Stimulated activated CD4-positive, alpha-beta T cell treated with anti-CD3 and anti-CD28 coated beads, Interleukin-4, amount 100 ng/mL, for 1 hour (primary cell): ENCODE data around the gene LAMA4.
"Not testable (repeated sequence)": the region's sequence is repeated elsewhere in the genome, so short reads cannot be mapped to it uniquely, and the experiment has no call there.

Experiments used
- DNase-seq: peaks from one replicate; pipeline ENCODE4 v3.0.0-alpha.2; 2020

The LAMA4 gene

DNA sequence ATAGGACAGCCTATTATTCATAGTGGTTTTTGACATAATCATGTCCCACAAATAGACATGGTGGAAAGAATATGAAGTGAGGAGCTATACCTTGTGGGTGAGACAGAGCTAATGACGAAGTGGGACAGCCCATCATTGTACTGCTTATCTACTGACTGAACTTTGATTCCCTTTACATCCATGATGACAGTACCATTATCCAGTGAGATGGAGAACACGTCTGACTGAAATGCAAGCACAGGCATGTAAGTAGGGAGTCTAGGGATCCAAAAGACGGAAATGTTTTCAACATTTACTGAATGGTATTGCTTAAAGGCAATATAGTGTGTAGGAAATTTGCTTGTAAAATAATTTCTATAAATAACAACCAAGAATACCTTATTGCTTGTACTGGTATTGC, 123.5 kb downstream of the LAMA4 start:
- DNase-seq, result no peak

DNA sequence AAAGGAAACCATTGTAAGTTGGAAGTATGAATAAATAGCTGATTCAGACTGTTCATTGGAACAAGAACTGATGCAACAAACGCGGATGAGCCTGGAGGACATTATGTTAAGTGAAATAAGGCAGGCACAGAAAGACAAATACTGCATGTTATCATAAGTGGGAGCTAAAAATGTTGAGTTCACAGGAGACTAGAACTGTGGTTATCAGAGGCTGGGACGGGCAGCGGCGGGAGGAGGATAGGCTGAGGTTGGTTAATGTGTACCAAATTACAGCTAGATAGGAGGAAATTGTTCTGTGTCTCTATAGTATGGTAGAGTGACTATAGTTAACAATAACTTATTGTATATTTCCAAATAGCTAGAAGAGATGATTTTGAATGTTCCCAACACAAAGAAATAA, 126.2 kb downstream of the LAMA4 start:
- DNase-seq, result no peak

DNA sequence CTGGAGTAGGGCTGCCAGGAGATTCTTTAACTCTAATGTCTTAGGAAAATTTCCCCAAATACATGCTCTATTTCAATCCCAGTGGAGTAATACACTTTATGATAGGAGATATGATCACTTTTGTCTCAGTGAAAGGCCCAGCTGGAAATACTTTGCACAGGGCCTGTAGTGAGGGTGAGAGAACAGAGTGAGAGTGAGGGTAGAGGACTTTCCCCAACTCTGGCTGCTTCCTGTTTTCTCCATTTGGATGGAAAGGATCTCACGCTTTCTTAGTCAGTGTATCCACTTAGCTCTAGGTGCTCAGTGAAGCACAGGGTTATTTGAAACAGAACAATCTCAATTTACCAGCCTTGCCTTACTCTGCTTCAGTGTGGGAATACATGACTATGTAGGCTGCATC, 130.4 kb downstream of the LAMA4 start:
- DNase-seq, result no peak

DNA sequence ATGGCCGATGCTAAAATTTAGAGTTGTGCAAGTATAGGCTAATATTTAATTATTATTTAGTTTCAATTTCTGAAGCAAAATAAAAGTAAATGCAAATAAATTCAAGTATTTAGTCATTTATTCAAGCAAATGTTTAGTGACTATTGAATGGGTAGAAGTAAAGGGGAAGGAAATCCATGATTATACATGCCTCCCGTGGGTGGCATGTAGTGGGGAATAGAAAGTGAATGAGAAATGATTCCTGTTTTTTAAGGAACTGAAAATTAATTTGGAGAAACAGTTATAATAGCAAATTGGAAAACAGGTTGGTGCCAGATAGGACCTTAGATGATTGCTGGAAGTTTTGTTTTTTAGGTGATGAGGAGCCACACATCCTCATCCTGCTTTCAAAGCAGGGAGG, 131.6 kb downstream of the LAMA4 start:
- DNase-seq, result no peak

DNA sequence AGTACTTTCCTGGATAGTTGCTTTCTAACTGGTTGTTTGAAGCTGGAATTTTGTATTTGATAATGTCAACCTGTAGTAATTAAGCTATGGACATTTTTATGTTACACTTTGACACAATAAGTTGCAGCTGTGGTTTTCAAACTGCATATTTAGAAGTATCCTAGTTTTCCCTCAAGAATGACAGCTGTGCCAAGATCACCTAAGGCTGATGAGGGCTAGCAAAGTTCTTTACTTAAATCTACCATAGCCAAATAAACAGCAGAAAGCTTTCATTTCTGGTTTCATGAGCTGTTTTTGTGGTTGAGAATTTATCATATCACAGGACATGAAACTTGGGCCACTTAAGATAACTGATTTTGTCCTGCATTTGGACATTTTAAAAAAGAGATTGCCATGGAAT, 136.3 kb downstream of the LAMA4 start:
- no peak for DNase-seq

DNA sequence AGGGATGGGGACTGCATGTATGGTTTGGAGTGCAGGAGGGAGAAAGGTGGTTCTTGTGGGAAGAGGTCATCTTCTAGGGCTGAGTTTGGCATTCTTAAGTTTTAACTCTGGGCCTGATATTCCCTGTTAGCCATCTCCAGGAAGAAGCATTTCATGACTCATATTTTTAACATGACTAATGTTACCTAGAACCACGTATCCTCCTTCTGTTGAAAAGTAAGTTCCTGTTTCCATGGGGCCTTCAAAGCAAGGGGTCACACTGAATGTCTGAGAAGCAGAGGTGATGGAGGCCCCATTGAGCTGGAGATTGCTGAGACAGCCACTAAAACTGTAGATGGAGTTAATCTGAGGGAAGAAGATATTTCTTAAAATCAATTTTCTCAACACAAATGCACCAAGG, 136.8 kb downstream of the LAMA4 start:
- DNase-seq, result no peak

DNA sequence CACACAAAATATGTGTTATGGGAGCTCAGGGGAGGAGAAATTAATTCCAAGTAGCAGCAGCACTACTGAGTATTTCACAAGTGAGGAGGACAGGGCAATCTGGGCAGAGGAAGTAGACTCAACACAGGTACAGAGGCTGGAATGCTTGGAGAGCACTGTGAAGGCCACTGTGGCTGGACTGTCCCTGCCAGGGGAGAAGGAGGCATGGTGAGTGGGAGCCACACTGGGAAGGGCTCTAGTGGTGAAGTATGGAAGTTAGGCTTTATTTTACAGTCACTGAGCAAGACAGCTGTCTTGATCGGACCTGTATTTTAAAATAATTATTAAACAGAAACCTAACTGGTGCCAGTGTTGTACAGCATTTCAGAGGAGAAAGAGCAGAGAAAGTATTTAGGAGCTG, 138.1 kb downstream of the LAMA4 start:
- no peak for DNase-seq

DNA sequence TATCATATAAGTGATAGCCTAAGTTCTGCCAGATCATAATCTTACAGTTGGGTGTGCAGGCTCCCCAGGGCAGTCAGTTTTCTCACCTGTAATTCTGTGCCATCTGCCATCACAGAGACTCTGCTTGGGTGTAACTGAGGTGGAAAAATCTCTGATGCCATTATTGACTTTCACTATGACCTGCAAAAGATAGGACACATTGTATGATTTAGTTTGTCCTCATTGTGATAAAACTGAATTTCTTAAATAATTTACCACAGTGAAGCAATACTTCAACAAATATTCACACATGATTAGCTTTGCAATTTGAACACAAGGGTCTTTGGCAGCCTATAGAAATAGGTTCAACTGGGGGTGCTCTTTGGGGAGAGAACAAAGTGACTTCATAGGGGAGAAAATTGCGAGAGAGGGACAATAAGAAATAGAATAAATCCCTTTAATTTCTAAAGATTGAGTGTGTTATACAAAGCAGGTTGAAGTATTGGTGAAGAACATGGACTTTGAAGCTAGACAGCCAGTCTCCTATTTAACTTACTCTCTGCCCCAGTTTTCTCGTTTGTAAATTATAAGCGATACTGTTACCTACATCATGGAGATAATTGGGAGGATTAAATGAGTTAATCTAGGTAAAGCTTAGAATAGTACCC, 139.7 kb downstream of the LAMA4 start:
- DNase-seq, result no peak

DNA sequence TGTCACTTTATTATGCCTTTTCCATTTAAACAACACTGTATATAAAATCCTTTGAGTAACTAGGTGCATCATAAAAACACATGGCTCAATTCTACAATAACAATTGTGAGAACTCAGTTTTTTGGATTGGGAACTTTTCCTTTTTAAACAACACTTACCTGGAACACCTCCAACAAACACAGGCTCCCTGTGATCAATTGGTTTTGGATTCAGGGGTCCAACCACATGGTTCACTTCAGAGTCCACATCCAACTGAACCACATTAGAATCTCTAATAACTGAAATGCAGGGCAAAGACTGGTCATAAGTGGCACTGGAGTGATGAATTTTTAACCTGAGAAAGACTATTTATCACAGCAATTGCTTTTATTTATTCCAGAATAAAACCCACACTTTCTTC, 140.4 kb downstream of the LAMA4 start:
- no peak for DNase-seq

DNA sequence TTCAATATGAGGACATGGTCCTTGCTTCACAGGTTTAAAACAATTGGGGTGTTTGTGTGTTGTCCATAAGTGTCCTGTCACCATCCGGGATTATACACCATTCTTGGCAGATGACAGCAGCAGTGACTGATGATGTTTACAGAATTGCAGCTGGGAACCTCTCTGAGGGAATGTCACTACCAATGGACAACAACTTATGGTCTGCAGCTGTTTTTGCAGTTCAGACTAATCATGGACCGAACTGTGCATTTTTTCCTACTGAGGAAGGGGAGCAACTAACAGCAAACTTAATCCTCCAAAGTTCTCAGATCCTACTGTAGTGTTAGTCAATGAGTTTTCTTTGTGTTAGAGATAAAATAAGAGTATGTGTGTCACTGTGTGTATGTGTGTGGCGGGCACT, 140.9 kb downstream of the LAMA4 start:
- no peak for DNase-seq

DNA sequence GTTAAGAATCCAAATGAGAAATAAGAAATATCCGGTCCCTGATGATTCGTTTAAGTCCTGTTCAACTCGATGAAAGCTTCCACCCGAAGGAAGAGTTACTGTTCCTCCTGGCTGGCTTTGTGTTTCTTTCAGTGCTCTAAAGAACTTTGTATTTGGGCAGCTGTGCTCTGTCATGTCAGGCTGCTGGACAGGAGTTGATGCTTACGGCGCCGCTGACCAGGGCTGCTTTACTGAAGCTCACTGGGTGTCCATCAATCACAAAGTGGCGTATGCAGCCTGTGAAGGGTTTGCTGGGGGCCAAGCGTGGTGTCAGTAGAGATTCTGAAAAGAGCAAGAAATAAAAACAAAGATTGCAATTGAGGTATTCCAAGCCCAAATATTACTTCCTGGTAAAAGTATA, 145.1 kb downstream of the LAMA4 start:
- DNase-seq, result no peak

DNA sequence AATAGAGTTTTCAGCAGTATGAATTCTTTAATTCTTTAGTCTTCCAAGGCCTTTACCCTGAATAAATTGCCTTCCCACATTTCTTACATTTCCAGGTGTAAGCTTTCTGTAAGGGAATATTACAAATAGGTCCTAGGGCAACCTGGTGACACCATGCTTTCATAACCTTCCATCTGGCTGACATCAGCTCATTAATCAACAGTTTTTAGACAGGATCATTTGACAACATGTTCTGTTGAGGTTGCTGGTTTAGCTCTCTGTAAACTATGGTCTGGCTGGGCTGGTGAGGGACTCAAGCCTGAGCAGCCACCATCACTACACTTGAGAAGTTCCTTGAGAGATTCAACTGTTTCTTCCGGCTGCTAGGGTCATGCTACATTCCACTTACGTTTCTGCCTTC, 147.8 kb downstream of the LAMA4 start:
- DNase-seq, result no peak

DNA sequence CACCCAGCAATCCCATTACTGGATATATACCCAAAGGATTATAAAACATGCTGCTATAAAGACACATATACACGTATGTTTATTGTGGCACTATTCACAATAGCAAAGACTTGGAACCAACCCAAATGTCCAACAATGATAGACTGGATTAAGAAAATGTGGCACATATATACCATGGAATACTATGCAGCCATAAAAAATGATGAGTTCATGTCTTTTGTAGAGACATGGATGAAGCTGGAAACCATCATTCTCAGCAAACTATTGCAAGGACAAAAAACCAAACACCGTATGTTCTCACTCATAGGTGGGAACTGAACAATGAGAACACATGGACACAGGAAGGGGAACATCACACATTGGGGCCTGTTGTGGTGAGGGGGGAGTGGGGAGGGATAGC, 148.3 kb downstream of the LAMA4 start:
- not testable (repeated sequence) for DNase-seq

DNA sequence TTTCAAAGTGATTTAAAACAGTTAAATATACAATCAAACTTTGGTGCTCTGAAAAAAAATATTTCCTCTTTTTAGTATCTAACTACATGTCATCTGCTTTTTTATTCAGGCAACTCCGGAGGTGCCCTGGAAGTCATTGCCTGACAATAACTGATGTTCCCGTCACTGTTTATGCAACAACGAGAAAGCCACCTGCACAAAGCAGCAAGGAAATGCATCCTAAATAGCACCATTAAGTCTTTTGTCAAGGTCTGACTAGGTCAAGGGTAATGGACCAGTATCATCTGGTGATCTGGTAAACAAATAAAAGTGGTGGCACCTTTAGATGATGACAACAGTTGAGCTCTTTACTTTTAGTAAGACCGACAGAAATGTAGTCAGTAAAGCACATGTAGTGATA, 153.8 kb downstream of the LAMA4 start:
- no peak for DNase-seq

DNA sequence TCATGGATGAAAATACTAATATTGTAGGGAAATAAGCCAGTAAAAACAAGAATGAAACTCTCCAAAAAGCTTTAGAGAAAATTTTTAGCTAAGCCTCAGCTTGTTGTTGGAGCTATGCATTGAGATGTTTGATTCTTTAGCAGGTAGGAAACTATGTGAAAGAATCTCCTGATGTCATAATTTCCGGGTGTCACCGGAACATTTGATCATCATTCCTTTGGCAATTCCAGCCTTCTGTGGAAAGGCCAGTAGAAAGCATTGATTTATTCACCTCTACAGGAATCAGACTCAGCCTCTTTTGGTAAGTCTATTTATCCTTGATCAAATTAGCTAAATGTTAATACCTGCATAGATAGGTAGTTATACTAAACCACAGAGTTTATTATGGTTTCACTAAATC, 157.5 kb downstream of the LAMA4 start:
- DNase-seq, result no peak

DNA sequence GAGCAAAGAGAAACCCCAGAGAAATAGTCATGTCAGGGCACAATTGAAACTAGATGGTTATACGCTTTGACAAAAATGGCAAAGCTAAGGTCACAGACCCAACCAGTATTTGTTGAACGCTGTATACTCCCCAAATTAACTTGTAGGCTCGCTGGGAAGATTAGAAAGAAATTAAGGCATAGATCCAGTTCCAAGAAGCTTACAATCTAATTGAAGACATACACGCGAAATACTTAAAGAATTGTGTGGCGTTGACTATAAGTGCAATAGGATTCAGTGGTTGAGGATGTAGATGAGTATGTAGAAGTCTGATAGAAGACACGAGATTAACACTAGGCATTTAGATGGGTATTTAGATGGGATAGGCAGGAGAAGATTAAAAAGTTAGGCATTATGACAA, 166.5 kb downstream of the LAMA4 start:
- DNase-seq, result no peak

DNA sequence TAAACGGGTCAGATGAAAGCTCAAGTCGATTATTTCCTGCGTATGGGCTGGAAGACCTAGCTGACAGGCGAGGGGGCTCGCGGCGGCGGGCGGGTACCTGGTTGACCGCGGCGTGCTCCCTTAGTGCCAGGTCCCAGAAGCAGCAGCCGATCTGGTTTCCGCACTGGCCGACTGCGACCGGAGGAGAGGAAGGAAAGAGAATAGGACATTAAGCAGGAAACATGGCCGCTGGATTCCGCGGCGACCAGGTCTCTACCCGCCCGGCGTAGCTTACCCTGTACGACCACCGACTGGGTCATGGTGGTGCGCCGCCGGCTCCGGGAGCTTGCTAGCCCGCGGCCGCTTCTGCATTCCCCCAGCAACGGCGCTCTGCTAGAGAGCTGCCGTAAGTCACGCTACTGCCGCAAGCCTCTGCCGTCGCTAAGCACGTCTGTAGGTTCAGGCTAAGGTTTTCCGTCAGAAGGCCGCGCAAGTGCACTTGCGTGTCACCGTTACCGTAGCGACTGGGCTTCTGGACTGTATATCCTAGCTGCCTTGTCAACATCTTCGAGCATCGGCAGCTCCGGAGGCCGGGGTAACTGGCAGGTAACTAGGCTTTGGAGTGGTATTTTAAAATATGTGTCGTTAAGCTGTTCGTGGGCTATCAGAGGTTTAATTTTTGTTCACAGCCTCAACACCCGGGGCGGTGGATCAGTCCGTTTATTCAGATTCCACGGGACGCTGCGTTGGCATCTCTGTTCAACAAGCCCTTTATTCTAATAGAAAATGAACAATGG, 167.0 kb downstream of the LAMA4 start, which contains the start of the genes FAM229B and TUBE1:
Gene FAM229B, plus strand, starts transcription at position 456 of the 776 bp plus-strand sequence. CDS start 11,693 bp downstream, outside the sequence.
Gene TUBE1, minus strand, starts transcription at position 347 of the 776 bp plus-strand sequence. Its CDS starts 48 bp downstream, at position 299.
- DNase-seq, result peak; percentile 87

DNA sequence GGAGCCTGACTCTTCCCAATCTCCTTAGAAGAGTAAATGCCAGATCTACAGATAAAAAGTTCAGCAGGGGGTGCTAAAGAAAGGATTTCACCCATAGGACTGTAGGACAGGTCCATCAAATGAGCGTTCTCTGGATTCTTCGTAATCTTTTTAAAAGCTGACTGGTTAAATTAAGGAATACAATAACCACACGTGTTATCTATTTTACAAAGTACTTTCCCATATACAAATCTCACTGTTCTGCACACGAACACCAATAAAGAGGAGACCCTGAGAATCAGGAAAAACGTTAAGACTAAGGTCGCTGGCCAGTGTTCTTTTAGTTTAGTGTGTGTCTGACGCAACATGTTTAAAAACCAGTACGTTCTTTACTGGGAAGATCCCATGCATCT, 167.6 kb downstream of the LAMA4 start:
- DNase-seq, result no peak

DNA sequence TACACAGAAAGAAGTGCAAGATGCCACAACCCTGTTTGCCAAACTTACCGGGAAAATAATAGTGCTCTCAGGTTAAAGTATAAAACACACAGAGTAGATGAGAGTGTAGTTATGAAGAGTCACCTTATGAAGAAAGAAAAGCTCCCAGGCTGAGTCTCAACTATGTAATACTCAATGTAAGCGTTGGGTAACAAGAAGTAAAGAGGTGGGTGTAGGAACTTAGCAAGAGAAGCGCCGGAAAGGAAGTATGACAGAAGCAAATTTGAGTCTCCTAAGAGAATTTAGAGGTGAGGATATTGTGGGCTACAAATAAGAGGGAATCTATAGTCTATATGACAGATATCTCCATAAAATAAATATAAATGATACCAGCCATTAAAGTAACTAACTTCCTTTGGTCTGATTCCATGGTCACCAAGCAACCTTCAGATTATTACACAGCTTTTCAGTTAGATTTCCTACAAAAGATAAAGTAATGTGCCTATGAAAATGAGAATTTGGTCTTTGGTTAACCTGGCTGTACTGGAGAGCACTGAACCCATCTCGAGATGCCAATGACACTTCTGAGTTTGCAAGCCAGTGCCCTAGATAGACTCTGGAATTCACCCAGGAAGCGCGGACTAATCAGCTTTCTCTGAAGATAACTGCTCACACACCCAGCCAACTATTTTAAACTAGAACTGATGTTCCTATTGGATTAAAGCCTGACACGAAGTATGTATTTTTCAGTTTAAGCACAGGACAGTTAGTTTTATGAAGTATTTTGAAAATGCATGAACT, 168.9 kb downstream of the LAMA4 start:
- no peak for DNase-seq

DNA sequence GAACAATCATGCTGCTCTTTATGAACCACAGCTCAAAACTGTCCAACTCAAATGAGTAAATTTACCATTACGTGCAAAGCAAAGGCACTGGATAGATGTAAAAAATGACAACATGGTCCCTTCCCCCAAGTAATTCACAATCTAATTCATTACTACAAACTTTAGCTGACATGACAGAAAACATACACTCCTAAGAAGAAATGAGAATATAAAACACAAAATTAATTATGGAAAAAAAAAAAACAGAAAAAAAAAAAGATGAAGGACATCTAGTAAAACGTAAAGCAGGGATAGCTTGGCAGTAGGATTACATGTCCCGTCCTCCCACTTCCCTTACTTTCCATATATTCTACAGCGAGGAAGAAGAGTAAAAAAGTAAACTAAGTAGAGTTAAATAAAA, 172.8 kb downstream of the LAMA4 start:
- DNase-seq, result no peak

DNA sequence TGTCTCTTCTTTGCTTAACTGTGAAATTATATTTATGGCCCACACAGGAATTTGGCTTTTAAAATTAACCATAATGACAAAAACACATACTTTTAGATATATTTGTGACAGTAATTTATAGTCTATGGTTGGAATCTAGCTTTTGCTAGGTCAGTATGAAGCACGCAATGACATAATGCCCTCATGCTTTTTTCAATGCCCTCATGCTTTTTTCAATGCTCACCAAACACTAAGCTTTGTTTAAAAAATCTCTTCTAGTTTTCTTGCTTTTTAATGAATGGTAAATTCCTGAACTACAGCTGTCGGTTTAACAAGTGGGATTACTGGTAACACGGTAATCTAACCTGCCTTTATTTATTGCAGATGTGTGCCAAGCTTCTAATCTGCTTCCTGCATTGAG, 187.8 kb downstream of the LAMA4 start:
- no peak for DNase-seq

DNA sequence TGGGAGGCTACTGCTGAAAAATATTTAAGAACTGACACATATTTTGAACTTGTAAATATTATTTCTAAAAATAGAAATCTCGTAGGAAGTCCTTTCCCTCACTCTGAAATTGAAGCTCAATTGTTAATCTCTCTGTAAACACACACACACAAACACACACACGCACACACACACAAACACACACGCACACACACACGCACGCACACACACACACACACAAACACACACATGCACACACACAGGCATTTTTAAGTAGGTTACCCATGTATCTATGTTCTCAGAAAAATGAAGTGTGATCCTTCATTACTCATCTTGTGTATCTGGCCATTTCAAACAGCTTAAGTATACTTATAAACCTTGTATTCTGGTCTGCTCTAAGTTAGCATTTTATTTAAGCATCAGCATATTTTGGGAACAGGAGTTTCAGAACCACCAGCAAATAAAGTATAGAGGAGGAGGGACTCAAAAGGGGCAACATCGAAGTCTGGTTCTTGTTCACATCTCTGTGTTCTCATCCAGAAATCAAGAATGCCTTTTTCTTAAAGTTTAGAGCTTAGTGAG, 188.9 kb downstream of the LAMA4 start:
- no peak for DNase-seq

DNA sequence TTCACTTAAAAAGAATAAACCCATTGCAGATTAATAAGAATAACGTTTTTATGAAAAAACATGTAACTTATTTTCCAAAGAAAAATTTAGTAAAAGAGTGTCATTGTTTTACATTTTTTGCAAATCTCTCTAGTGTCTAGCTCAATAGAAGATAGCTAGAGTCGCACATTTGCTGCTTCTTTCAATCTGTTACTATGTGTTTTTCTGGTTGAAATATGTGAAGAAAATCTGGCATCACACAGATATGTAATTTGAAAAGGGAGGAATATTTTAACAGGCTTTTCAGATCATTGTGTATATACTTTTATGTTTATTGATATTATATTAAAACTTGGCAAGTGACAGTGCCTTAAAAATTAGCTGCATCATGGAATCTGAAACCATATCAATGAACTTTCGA, 191.4 kb downstream of the LAMA4 start:
- no peak for DNase-seq

DNA sequence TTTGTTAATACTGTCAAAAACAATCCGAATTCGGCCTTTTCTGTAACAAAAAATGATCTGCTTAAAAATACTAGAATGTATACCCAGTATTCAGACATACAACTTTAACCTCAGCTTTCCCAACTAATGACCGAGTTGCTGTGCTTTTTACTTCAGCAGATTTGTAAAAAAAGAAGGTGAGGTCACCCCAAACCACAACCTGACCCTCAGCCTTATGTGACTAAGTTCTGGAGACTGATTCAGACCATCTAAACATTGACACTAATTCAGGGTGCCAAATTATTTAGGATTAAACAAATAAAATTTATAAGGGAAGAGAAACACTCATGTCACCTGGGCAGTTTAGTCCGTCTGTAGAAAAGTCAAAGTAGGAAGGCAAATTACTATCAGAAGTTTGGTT, 192.8 kb downstream of the LAMA4 start:
- no peak for DNase-seq
